Left colon (tissue), 2 donors: ENCODE data around the gene GIGYF2. TPM values are rescaled to one million over a fixed set of nuclear protein-coding genes. Genes with fewer than 3 reads are reported as not detected.

ENCODE experiments used
- ATAC-seq: fragments of 200-7000 bp; cut with Tn5 transposase; one replicate; pipeline ENCODE4 v1.9.1; 2020; ENCODE audit warnings: mild to moderate bottlenecking, moderate library complexity
- DNase-seq, 2 donors: peaks; one replicate each; pipeline ENCODE4 v3.0.0-alpha.2; 2020
- intact Hi-C, 2 donors: fragments of 100-400 bp; cut with DNase I in 1 of 2; cut with micrococcal nuclease in 1 of 2; formaldehyde crosslinking; loops; one replicate each; pipeline versions ENCODE4 v1.11.2 to v1.14.0; 2022; cut with DNase I, micrococcal nuclease
- total RNA-seq, 2 donors: library from RNA; stranded (reverse); fragmentation: NEBNext Ultra II Directional; extraction: Animal tissue kit (Norgen Biotek cat#: 25700); gene quantifications; one replicate each; pipeline ENCODE4 v1.2.1, GENCODE V29; 2021
- donor health status: DM: no; HTN: no; CAD: no.
- donor health status: DM: yes; HTN: yes; CAD: no.

GIGYF2 gene
- total RNA-seq, 2 donors from 2014 or later: 55.4 to 66.3 TPM

DNA sequence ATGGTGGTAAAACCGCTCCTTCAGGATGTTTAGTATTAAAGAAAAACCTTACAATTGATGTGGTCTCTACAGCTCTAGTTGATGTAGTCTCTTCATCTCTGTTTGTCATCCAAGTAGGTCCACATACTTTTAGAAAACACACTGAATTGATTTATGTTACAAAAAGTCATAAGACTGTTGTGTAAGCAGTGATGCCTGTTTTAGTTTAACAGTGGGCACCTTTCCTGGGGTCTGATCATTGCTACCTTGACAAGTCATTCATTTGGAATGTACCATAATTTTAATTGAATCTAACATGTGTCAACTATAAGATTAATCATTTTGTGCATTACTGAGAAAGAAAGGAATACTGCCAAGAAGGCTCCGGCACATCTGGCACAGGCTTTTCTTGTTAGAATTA lies 34.3 kb downstream of the GIGYF2 start:
- intact Hi-C loops: no loop called here
- ATAC-seq: no peak
- no peak for DNase-seq

DNA sequence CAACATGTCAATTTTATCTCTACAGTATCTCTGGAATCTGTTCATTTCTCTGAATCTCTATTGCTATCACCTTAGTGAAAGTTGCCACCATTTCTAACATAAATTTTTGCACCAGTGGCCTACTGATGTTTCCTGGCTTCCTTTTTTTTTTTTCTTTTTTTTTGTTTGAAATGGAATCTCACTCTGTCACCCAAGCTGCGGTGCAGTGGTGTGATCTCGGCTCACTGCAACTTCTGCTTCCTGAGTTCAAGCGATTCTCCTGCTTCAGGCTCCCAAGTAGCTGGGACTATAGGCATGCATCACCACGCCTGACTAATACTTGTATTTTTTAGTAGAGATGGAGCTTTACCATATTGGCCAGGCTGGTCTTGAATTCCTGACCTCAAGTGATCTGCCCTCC lies 44.2 kb downstream of the GIGYF2 start:
- ATAC-seq: no peak
- intact Hi-C loops: no loop called here
- no peak for DNase-seq

GRCh38 chr2:232741972-232742371 lies 44.8 kb downstream of the GIGYF2 start:
- ATAC-seq (peak; percentile 76), DNase-seq (no peak)
- intact Hi-C loops: no loop called here

DNA sequence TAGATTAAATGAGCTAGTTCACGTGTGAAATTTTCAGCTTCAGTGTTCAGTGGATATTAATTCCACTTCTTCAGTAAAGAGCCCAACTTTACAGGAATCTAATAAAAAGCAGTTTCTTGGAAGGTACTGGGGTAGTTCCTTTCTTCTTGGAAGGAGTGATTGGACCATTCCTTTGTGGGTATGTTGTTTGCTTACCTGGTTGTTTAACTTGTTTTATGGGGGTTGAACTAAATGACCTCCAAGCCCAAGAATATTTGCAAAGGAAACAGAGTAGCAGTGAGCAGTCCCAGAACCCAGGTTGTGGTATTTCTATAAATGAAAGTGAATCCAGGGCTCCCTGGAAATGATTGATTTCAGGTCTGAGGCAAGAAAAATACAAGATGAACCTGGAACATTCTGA lies 47.8 kb downstream of the GIGYF2 start:
- DNase-seq (no peak), ATAC-seq (peak; percentile 81)
- intact Hi-C loops: no loop called here

DNA sequence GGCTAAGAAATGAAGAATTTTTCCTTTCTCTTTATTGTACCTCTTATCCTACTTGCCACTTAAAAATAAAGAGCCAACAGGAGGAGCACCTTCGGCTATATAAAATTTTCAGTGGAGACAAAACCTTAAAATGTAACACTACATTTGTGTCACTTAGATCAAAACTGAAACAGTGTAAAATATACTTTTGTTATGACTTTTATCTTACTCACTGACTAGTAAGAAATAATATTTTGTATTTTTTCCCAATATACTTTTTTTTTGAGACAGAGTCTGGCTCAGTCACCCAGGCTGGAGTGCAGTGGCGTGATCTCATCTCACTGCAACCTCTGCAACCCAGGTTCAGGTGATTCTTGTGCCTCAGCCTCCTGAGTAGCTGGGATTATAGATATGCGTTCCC lies 50.9 kb downstream of the GIGYF2 start:
- DNase-seq: no peak
- no peak for ATAC-seq
- intact Hi-C loops: no loop called here

DNA sequence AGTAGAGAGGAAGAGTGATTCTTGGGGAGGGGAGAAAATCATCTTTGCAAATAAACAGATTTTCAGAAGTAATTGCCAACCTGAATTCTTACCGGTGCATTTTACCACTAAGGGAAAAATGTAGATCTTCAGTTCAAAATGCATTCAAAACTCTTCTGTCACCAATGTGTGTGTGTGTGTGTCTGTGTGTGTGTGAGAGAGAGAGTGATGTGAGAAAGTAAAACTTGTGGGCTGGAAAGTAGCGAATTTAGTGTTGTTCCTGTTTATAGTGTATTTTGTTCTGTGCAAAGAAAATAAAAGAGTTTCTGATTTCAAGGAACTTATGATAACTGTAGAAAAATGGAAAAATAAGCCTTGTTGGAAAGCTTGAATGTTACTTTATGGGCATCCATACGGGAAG lies 52.2 kb downstream of the GIGYF2 start:
- intact Hi-C loops: no loop called here
- ATAC-seq (no peak), DNase-seq (no peak)

GRCh38 chr2:232750135-232750671 lies 53.1 kb downstream of the GIGYF2 start:
- intact Hi-C loops: no loop called here
- no peak for ATAC-seq

GRCh38 chr2:232757905-232758304 lies 60.8 kb downstream of the GIGYF2 start:
- intact Hi-C loops: no loop called here
- ATAC-seq: no peak
- no peak for DNase-seq

More at GRCh38 chr2:232750135-232750671, 53.1 kb downstream of the GIGYF2 start:
- DNase-seq: no peak

- DNase-seq (peak in 1 of 2 donors; percentile 20), ATAC-seq (peak; percentile 80)
- intact Hi-C loops: no loop called here
These were observed 64.3 kb downstream of the GIGYF2 start for GRCh38 chr2:232761301-232761907.

- DNase-seq (no peak), ATAC-seq (no peak)
- intact Hi-C loops: no loop called here
These were observed 70.7 kb downstream of the GIGYF2 start for GRCh38 chr2:232767866-232768265.

GRCh38 chr2:232770207-232770606 lies 73.1 kb downstream of the GIGYF2 start:
- DNase-seq (no peak), ATAC-seq (no peak)

GRCh38 chr2:232771870-232772269 lies 74.7 kb downstream of the GIGYF2 start:
- ATAC-seq: no peak

More at GRCh38 chr2:232770207-232770606, 73.1 kb downstream of the GIGYF2 start:
- intact Hi-C loops: no loop called here

DNA sequence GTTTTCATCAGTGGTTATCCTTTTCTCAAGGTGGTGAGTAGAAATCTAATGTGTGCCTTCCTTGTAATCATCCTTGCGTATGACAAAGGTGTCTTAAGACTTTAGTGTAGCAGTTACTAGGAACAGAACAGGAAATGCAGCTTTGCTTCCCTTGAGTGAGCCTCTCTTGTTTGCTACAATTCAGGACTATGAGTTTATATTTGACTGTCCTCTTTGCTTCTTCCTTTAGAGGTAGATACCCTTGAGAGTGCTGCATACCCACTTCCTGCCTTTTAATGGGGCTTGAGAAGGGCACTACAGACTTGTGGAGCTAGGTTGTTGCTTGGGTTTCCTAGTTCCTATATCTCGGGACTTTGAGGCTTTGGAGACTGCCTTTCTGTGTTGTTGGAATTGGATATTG lies 75.4 kb downstream of the GIGYF2 start:
- no peak for ATAC-seq
- intact Hi-C loops: no loop called here
- DNase-seq: no peak

More at GRCh38 chr2:232771870-232772269, 74.7 kb downstream of the GIGYF2 start:
- intact Hi-C loops: no loop called here
- DNase-seq: no peak

GRCh38 chr2:232773815-232774214 lies 76.7 kb downstream of the GIGYF2 start:
- ATAC-seq (no peak), DNase-seq (no peak)
- intact Hi-C loops: no loop called here

DNA sequence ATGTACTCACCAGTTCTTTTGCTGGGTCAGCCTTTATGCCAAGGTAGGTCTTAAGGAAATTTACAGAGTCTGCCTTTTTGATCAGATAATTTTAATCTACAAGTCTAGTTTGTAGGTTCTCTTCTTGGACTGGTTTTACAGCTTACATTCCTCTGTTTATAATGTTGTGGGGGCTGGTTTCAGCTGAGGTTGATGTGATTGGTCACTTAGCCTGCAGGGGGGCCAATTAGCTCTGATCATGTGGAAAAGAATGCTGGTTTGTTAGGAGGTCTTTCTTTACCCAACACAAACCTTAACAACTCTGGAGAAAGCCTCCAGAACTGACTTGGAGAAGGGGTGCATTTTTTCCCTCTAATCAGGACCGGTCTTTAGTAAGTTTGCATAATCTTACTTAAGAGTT lies 79.3 kb downstream of the GIGYF2 start, which contains the start of gene KCNJ13:
KCNJ13 (minus strand) TSS at position 131 of the 400 bp plus-strand sequence. CDS start 5,203 bp downstream, outside the sequence.
- DNase-seq (no peak), ATAC-seq (no peak)
- intact Hi-C loops: no loop called here

DNA sequence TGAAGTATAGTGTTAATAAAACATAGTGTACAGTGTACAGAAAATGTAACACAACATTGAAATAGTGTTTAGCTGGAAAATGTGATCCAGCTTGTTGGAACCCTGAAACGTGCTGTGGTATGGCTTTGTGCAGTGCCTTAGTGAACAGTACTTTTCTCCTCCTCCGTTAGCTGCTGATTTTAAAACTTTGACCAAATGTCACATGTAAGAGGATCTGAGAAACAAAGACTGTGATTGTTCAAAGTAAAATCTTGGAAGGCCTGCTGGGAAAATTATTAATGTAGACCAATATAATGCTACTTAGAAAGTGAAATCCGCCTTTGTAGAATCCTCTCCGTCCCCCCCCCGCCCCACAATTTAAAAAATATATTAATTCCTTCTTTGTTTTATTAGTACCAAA lies 80.1 kb downstream of the GIGYF2 start:
- ATAC-seq: no peak
- DNase-seq: no peak
- intact Hi-C loops: no loop called here

- ATAC-seq (no peak), DNase-seq (no peak)
- intact Hi-C loops: no loop called here
These were observed 82.3 kb downstream of the GIGYF2 start for GRCh38 chr2:232779465-232779864.

- ATAC-seq: peak; percentile 54
- intact Hi-C loops: no loop called here
- DNase-seq: no peak
These were observed 82.8 kb downstream of the GIGYF2 start for GRCh38 chr2:232779934-232780333.

GRCh38 chr2:232781765-232782164 lies 84.6 kb downstream of the GIGYF2 start:
- ATAC-seq (peak; percentile 77), DNase-seq (no peak)
- intact Hi-C loops: no loop called here

- ATAC-seq: no peak
- intact Hi-C loops: no loop called here
These were observed 86.1 kb downstream of the GIGYF2 start for GRCh38 chr2:232783278-232783677.

DNA sequence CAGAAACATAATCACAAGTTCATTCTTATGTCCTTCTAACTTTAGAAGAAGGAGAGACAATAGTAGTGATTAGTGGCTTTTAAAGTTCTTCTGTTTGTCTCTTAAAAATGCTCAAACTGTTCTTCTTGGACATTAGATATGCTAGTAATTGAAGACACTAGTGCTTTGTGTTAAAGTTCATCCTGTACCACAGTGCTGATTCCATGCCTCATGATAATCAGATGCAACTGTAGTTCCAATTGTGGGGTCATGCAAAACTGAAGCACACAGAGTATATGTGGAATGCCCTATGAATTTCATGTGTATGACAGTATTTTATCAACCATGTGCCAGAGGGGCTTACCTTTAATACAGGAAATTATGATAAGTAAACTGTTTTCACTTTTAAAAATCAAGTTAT lies 90.7 kb downstream of the GIGYF2 start:
- intact Hi-C loops: no loop called here
- ATAC-seq (no peak), DNase-seq (no peak)

More at GRCh38 chr2:232783278-232783677, 86.1 kb downstream of the GIGYF2 start:
- DNase-seq: no peak
